Activated naive CD8-positive, alpha-beta T cell treated with anti-CD3 and anti-CD28 coated beads, Interleukin-2, amount 50 U/mL, for 24 hours (primary cell): ENCODE data around the gene CRACDL.

ENCODE experiments used
- ATAC-seq: fragments of 150-1000 bp; cut with Tn5 transposase; one replicate; pipeline ENCODE4 v1.10.0; 2021
- DNase-seq: peaks from one replicate; pipeline ENCODE4 v3.0.0; 2021
- H3K27ac Mint-ChIP-seq: one replicate; pipeline ENCODE4 v1.8.0; 2021; ENCODE audit warnings: mild to moderate bottlenecking, mixed read lengths
- H3K27me3 Mint-ChIP-seq: one replicate; pipeline ENCODE4 v1.8.0; 2021; ENCODE audit warnings: mixed read lengths
- H3K36me3 Mint-ChIP-seq: one replicate; pipeline ENCODE4 v1.8.0; 2021; ENCODE audit warnings: low read depth, mixed read lengths
- H3K4me1 Mint-ChIP-seq: one replicate; pipeline ENCODE4 v1.8.0; 2021; ENCODE audit warnings: mixed read lengths
- H3K4me3 Mint-ChIP-seq: one replicate; pipeline ENCODE4 v1.8.0; 2021; ENCODE audit warnings: mild to moderate bottlenecking, moderate library complexity, mixed read lengths
- H3K9me3 Mint-ChIP-seq: one replicate; pipeline ENCODE4 v1.8.0; 2021; ENCODE audit warnings: mixed read lengths

The CRACDL gene

GRCh38 chr2:98846041-98846440 is 90.0 kb downstream of the CRACDL start:
- Mint-ChIP-seq H3K4me1 (no peaks in the 10 kb centered on the region), H3K27ac (no peak overlapping the region), H3K27me3 (peaks cover 2% of the 10 kb centered on the region), H3K4me3 (no peak overlapping the region), H3K36me3 (no peaks in the 10 kb centered on the region), H3K9me3 (no peaks in the 10 kb centered on the region)
- DNase-seq, result no peak
- ATAC-seq, result no peak

- Mint-ChIP-seq H3K27ac (no peak overlapping the region), H3K36me3 (no peaks in the 10 kb centered on the region), H3K9me3 (no peaks in the 10 kb centered on the region), H3K4me1 (peaks cover 1% of the 10 kb centered on the region), H3K27me3 (peaks cover 2% of the 10 kb centered on the region), H3K4me3 (no peak overlapping the region)
- DNase-seq, result no peak
- no peak for ATAC-seq
These were observed 93.9 kb downstream of the CRACDL start for GRCh38 chr2:98842136-98842535.

- no peaks in the 10 kb centered on the region for H3K9me3 Mint-ChIP-seq
- H3K36me3 Mint-ChIP-seq, result no peaks in the 10 kb centered on the region
- ATAC-seq, result no peak
- H3K27me3 Mint-ChIP-seq, result peaks cover 2% of the 10 kb centered on the region
- peaks cover 22% of the 10 kb centered on the region for H3K4me1 Mint-ChIP-seq
- no peak overlapping the region for H3K27ac Mint-ChIP-seq
- no peak overlapping the region for H3K4me3 Mint-ChIP-seq
- no peak for DNase-seq
These were observed 96.7 kb downstream of the CRACDL start for GRCh38 chr2:98839292-98839691.

GRCh38 chr2:98835831-98836385 is 100.1 kb downstream of the CRACDL start:
- peaks cover 24% of the 10 kb centered on the region for H3K4me1 Mint-ChIP-seq
- no peaks in the 10 kb centered on the region for H3K27me3 Mint-ChIP-seq
- H3K36me3 Mint-ChIP-seq, result no peaks in the 10 kb centered on the region
- ATAC-seq, result peak; percentile 70
- peak overlapping the region; percentile 5 for H3K27ac Mint-ChIP-seq
- peak overlapping the region; percentile 45 for H3K4me3 Mint-ChIP-seq
- H3K9me3 Mint-ChIP-seq, result no peaks in the 10 kb centered on the region
- DNase-seq, result no peak

GRCh38 chr2:98833917-98834263 is 102.1 kb downstream of the CRACDL start:
- no peak for DNase-seq
- Mint-ChIP-seq H3K27me3 (no peaks in the 10 kb centered on the region), H3K9me3 (no peaks in the 10 kb centered on the region), H3K4me1 (peaks cover 42% of the 10 kb centered on the region), H3K36me3 (no peaks in the 10 kb centered on the region), H3K4me3 (no peak overlapping the region), H3K27ac (no peak overlapping the region)
- ATAC-seq, result no peak

GRCh38 chr2:98833172-98833916 is 102.7 kb downstream of the CRACDL start:
- DNase-seq (no peak), ATAC-seq (peak; percentile 42)
- H3K4me1 Mint-ChIP-seq, result peaks cover 47% of the 10 kb centered on the region

GRCh38 chr2:98832172-98832571 is 103.9 kb downstream of the CRACDL start:
- Mint-ChIP-seq H3K9me3 (no peaks in the 10 kb centered on the region), H3K27ac (no peak overlapping the region), H3K27me3 (no peaks in the 10 kb centered on the region), H3K36me3 (no peaks in the 10 kb centered on the region), H3K4me3 (no peak overlapping the region), H3K4me1 (peaks cover 52% of the 10 kb centered on the region)
- no peak for DNase-seq
- no peak for ATAC-seq

More at GRCh38 chr2:98833172-98833916, 102.7 kb downstream of the CRACDL start:
- Mint-ChIP-seq H3K36me3 (no peaks in the 10 kb centered on the region), H3K27me3 (no peaks in the 10 kb centered on the region), H3K4me3 (no peak overlapping the region), H3K27ac (no peak overlapping the region), H3K9me3 (no peaks in the 10 kb centered on the region)

GRCh38 chr2:98830571-98831145 is 105.4 kb downstream of the CRACDL start:
- no peak for DNase-seq
- Mint-ChIP-seq H3K36me3 (no peaks in the 10 kb centered on the region), H3K9me3 (no peaks in the 10 kb centered on the region), H3K27me3 (no peaks in the 10 kb centered on the region), H3K27ac (no peak overlapping the region), H3K4me1 (peaks cover 39% of the 10 kb centered on the region), H3K4me3 (no peak overlapping the region)
- no peak for ATAC-seq

GRCh38 chr2:98829581-98830270 is 106.3 kb downstream of the CRACDL start:
- H3K9me3 Mint-ChIP-seq, result no peaks in the 10 kb centered on the region
- no peaks in the 10 kb centered on the region for H3K27me3 Mint-ChIP-seq
- H3K4me1 Mint-ChIP-seq, result peaks cover 32% of the 10 kb centered on the region
- H3K4me3 Mint-ChIP-seq, result no peak overlapping the region
- H3K27ac Mint-ChIP-seq, result no peak overlapping the region
- no peaks in the 10 kb centered on the region for H3K36me3 Mint-ChIP-seq
- DNase-seq (no peak), ATAC-seq (no peak)

GRCh38 chr2:98828793-98829371 is 107.1 kb downstream of the CRACDL start:
- ATAC-seq, result no peak
- DNase-seq, result no peak

GRCh38 chr2:98828369-98828744 is 107.7 kb downstream of the CRACDL start:
- Mint-ChIP-seq H3K36me3 (no peaks in the 10 kb centered on the region), H3K27me3 (peaks cover 1% of the 10 kb centered on the region), H3K27ac (no peak overlapping the region), H3K4me1 (peaks cover 34% of the 10 kb centered on the region), H3K4me3 (no peak overlapping the region), H3K9me3 (no peaks in the 10 kb centered on the region)
- DNase-seq (no peak), ATAC-seq (no peak)

More at GRCh38 chr2:98828793-98829371, 107.1 kb downstream of the CRACDL start:
- Mint-ChIP-seq H3K9me3 (no peaks in the 10 kb centered on the region), H3K4me1 (peaks cover 32% of the 10 kb centered on the region), H3K27me3 (no peaks in the 10 kb centered on the region), H3K36me3 (no peaks in the 10 kb centered on the region), H3K27ac (no peak overlapping the region), H3K4me3 (no peak overlapping the region)

- H3K27ac Mint-ChIP-seq, result no peak overlapping the region
- ATAC-seq (no peak), DNase-seq (no peak)
- H3K9me3 Mint-ChIP-seq, result no peaks in the 10 kb centered on the region
- H3K4me1 Mint-ChIP-seq, result peaks cover 35% of the 10 kb centered on the region
- H3K36me3 Mint-ChIP-seq, result no peaks in the 10 kb centered on the region
- H3K4me3 Mint-ChIP-seq, result no peak overlapping the region
- H3K27me3 Mint-ChIP-seq, result peaks cover 2% of the 10 kb centered on the region
These were observed 108.2 kb downstream of the CRACDL start for GRCh38 chr2:98827625-98828368.

GRCh38 chr2:98826856-98827255 is 109.2 kb downstream of the CRACDL start:
- H3K27me3 Mint-ChIP-seq, result peaks cover 2% of the 10 kb centered on the region
- peaks cover 35% of the 10 kb centered on the region for H3K4me1 Mint-ChIP-seq
- H3K4me3 Mint-ChIP-seq, result no peak overlapping the region
- no peaks in the 10 kb centered on the region for H3K36me3 Mint-ChIP-seq
- no peak overlapping the region for H3K27ac Mint-ChIP-seq
- no peaks in the 10 kb centered on the region for H3K9me3 Mint-ChIP-seq
- DNase-seq, result no peak
- ATAC-seq, result no peak

- Mint-ChIP-seq H3K4me1 (peaks cover 35% of the 10 kb centered on the region), H3K36me3 (no peaks in the 10 kb centered on the region), H3K4me3 (no peak overlapping the region), H3K27me3 (peaks cover 2% of the 10 kb centered on the region), H3K27ac (no peak overlapping the region), H3K9me3 (no peaks in the 10 kb centered on the region)
- ATAC-seq, result no peak
- no peak for DNase-seq
These were observed 110.2 kb downstream of the CRACDL start for GRCh38 chr2:98825858-98826257.
